ENCODE results near the gene SHISA4. TPM values are rescaled to one million over a fixed set of nuclear protein-coding genes. Genes with fewer than 3 reads are reported as not detected.

Gene SHISA4
- total RNA-seq, 1 donor from 2014 or later, result 1.4 TPM

DNA sequence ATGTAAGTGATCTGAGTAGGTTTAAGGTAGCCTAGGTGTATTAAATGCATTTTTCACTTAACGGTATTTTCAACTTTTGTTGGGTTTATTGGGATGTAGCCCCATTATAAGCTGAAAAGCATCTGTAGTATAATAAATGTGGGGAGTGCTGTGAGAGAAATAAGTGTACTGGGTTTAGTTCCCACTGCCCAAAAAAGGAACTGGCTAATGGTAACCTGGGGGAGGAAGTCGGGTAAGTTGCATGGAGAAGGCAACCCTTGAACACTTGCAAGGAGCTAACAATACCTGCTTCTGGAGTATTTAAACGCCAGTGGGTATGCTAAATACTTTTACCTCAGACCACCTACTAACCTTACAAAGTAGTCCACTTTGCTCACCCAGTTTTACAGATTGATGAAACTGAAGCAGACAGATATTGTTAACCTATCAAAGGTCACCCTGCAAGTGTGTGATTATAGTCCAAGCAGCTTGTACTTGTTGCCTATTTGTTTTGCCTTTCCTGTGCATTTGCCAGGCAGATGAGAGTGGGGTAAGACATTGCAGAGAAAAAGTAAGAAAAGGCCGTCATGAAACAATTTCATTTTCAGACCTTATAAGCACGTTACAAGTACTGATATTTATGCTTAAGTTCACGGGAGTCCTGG lies 7.6 kb upstream of the SHISA4 start:
- intact Hi-C loops (cut with micrococcal nuclease), result no loop called here

DNA sequence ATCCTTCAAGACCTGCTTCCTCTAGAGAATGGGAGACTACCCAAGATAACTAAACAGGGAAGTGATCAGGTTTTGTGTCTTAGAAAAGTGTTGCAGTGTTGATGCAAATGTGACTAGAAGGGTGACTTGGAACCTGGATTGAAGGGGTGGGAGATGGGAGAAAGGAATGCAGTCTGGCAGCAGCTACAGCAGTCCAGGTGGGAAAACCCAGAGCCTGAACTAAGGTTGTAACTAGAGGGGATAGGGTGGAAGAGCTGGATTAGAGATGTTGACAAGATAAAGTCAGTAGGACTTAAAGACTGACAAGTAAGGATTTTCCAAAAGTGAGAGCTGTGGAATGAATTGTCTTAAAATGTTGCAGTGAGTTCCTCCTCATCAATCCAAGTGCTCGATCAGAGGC lies 7.1 kb upstream of the SHISA4 start:
- intact Hi-C loops (cut with micrococcal nuclease), result no loop called here

DNA sequence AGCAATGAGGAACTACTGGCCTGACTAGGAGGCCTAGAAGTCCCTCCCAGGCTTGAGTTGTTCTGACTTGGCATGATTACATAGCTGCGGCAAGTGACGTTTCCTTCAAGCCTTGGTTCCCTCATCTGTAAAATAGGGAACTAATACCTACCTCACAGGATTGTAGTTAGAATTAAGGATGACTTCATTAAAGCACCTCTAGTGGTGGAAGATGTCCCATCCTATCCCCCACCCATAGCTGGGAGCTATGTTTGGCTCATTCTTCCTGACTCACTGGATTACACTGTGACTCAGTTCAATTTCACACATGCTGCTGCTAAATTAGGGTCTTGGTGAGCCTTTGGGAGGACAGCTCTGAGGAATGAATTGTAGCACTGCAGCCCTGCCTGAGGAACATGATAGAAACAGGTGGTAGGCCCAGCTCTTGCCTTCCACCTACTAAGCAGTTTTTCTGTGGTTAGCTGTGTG lies 6.0 kb upstream of the SHISA4 start:
- intact Hi-C loops (cut with micrococcal nuclease), result no loop called here

DNA sequence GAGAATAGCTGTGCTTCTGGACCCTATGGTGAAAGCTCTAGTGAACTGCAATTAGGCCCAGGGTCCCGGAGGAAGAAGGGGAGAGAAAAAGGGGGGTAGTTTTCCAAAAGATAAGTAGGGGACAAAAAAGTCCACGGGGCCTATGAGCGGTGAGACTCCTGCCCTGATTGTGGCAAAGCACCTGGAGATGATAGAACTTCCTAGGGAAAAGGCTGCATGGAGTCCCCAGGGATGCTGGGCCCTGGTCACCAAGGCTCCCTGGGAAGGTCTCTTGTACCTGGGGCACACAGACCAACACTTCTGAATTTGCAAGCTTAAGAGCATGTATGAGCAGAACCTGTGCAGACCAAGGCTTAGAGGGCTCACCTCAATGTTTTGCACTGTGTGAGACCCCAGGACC lies 5.4 kb upstream of the SHISA4 start:
- intact Hi-C loops (cut with micrococcal nuclease), result no loop called here

DNA sequence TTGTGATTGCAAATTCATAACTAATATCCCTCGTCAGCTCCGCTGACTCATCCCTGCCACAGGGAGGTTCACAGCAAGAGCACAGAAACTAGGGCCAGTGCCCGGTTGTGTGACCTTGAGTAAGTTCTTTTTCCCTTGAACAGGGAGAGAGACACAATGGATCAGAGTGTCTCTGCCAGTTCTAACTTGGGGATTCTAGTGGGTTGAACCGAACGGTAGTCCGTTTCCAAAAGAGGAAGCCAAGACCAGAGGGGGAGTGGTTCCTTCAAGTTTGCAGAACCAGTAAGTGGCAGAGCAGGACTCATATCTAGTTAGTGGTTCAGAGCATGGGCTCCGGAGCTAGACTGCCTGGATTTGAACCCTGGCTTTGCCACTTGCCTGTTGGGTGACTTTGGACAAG lies 4.9 kb upstream of the SHISA4 start:
- intact Hi-C loops (cut with micrococcal nuclease), result no loop called here

DNA sequence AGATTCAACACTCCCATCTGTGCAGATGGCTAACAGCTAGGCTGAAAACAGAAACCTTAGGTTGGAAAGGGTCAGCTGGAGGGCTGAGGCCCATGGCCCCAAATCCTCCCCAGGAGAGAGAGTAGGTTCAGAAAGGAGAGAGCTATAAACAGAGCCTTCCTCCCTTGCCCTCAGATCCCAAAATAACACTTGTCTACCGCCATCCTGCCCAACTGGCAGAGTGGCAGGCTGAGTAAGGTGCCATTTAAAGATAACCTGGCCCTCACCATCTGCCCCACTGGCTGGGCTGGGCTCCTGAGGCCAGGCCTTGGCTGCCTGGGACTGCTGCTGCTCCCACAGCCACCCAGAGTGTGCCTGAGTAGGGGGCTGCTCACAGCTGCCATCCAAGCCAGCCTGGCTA lies 4.3 kb upstream of the SHISA4 start:
- intact Hi-C loops (cut with micrococcal nuclease), result no loop called here

DNA sequence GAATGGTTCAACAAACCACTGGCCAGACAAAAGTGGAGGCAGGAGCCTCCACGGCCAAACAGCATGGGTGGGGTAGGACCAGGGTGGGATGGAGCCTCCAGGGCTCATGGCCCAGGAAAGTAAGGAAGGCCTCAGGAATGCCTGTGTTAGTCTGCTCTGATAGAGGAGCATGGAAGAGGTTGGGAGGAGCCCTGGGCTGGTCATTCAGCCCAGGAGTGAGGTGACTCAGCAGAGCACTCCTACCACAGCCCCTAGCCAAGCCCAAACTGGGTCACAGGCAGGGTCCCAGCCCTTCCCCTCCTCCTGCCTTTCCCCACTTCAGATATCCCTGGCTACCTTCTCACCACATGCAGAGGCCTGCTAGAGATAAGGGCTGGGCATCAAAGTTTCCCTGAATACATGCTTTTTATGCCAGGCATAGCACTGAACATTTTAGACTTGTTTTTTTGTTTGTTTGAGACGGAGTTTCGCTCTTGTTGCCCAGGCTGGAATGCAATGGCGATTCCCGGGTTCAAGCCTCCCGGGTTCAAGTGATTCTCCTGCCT lies 3.1 kb upstream of the SHISA4 start:
- intact Hi-C loops (cut with micrococcal nuclease), result no loop called here

DNA sequence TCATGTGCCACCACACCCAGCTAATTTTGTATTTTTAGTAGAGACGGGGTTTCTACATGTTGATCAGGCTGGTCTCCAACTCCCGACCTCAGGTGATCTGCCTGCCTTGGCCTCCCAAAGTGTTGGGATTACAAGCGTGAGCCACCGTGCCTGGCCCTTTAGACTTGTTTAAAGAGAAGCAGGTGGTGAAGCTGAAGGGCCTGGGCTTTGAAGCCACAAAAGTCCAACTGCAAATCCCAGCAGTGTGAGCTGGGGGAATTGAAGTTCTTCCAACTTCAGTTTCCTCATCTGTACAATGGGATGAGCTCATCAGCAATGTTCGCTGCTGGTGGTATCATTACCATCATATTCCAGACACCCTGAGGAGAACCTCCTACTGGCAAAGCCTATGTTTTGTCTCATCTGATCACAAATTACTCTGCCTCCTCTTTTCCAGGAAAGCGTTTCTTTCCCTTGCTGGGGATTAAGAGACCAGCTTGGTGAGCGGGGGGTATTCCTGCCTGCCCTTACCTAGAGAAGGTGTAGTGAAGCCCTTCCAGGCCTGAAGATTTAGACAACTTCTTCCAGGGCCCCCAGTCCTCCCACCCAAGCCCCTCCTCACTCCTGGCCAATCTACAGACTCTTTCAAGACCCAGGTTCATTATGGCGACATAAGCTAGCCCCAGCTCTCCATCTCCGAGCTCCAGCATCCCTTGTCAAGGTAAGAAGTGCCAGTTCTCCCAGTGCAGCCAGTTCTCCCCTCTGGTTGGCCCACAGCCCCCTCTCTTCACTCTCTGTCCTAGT lies 2.4 kb upstream of the SHISA4 start:
- intact Hi-C loops (cut with micrococcal nuclease), result no loop called here

DNA sequence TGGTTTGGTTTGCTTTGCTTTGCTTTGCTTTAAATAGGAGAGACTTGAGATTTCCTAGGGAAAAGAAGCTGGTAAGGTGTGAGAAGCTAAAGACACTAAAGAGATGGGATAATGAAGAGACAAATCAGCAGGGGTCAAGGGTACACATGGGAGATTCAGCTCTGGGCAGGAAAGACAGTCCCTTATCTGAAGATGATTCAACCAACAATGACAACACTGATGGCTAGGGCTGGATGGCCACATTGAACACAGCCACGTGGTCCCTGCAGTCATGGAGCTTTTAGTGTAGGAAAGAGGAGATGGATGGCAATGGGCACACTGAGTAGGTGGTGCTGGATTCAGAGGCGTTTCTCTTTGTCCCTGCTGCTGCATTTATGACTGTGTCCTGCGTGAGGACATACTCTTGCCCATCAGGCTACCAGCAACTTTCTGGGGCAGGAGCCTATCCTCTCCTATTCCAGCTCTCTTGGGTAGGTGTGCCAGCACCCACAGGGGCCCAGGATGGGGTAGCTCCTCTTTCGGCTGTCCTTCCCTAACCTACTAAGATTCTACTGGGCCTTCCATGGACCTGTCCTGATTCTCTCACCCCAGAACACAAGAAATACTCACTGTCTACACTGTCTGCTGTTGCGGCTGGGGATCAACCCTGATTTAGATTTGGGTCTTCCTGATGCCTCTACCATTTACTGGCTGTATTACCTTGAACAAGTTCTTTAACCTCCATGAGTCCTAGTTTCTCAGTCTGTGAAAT lies 1.4 kb upstream of the SHISA4 start:
- intact Hi-C loops (cut with micrococcal nuclease), result no loop called here

DNA sequence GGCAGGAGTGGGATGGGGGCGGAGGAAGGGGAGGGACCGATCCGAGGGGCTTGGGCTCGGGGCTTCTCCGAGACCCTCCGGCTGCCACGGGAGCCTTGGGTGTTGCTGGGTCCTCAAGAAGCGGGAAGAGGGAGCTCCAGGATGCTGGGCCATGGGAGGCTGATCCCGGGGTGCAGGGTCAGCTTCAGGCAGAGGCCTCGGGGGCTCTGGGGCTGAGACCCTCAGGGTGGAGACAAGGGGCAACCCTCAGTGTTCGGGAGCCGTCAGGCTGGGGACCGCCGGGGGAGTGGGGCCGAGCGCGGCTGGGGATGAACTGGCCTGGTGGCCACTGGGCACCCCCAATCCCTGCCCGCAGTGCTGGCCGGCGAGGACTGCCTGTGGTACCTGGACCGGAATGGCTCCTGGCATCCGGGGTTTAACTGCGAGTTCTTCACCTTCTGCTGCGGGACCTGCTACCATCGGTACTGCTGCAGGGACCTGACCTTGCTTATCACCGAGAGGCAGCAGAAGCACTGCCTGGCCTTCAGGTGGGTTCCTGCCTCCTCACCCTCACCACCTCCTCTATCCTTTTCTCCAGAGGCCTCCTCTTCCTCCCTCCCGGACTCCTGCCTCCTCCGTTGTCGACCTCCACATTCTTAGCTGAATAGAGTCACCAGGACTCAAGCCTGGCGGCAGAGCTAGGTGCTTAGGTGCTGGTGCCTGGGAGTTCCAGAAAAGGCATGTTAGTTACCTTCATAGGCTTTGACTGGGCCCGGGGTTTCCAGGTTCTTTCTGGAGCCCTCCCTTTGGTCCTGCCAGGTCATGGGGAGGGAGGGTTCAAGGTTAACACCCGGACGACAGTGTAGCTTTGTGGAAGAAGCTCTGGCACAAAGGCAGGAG lies 631 bp downstream of the SHISA4 start:
- intact Hi-C loops (cut with micrococcal nuclease), result no loop called here

DNA sequence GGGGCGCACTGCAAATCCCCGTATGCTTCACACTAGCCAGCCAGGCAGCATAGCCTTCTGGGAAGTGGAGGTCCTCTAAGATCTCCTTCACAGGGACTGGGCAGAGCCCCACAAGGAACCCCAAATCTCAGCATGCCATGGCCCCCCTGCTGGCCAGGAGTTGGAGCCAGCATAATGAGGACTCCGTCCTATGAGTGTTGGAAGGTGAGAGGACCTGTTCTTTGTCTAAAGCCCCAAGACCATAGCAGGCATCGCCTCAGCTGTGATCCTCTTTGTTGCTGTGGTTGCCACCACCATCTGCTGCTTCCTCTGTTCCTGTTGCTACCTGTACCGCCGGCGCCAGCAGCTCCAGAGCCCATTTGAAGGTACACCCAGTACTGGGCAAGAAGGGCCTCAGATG lies 1.5 kb downstream of the SHISA4 start:
- intact Hi-C loops (cut with micrococcal nuclease), result no loop called here

DNA sequence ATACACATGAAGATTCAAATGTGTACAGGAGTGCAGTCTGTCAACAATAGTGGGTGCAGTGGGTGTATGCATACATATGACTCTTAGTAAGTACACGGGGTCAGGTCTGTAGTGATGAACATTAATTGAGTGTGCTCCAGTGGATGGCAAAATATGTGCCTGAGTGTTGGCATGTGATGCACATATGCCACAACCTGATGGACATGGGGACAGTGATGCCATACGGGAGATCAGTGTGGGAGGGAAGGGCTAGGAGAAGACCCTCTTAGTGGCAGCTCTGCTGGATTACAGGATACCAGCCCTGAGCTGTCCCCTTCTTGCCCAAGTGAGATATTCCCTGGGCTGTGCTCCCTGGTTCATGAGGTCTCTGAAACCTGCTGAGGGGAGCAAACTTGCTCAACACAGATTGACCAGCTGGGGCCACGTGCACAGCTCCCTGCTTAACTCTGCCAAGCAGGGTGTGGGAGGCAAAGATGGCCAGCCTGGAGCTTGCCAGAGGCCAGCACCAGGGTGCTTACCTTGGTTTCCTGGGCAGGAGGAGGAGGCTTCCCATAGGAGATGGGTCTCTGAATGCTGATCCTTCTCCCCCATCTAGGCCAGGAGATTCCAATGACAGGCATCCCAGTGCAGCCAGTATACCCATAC lies 2.2 kb downstream of the SHISA4 start:
- intact Hi-C loops (cut with micrococcal nuclease), result no loop called here

DNA sequence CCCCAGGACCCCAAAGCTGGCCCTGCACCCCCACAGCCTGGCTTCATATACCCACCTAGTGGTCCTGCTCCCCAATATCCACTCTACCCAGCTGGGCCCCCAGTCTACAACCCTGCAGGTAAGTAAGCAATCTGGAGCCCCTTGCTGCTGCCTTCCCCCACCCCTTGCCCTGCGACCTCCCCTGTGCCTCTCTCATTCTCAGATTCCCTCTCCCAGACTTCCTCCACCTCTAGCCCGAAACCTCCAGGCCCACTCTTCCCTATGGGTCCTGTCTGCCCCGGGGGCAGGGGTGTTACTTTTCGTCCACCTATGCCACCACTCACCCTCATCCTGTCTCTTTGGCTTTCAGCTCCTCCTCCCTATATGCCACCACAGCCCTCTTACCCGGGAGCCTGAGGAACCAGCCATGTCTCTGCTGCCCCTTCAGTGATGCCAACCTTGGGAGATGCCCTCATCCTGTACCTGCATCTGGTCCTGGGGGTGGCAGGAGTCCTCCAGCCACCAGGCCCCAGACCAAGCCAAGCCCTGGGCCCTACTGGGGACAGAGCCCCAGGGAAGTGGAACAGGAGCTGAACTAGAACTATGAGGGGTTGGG lies 2.9 kb downstream of the SHISA4 start:
- intact Hi-C loops (cut with micrococcal nuclease), result no loop called here

DNA sequence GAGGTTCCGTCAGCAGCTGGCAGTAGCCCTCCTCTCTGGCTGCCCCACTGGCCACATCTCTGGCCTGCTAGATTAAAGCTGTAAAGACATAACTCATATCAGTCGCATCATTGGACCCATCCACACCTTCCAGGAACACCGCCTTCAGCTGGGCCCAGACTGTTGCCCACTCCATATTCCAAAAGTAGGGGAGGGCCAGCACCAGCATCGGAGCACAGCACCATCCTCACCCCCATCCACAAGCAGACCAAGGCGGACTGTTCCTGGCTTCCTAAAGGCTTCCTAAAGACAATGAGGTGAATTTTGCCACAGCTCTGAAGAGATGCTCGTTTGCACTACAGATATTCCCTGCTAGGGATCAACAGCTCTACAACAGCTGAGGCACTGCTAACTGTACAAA lies 3.5 kb downstream of the SHISA4 start:
- intact Hi-C loops (cut with micrococcal nuclease), result no loop called here

DNA sequence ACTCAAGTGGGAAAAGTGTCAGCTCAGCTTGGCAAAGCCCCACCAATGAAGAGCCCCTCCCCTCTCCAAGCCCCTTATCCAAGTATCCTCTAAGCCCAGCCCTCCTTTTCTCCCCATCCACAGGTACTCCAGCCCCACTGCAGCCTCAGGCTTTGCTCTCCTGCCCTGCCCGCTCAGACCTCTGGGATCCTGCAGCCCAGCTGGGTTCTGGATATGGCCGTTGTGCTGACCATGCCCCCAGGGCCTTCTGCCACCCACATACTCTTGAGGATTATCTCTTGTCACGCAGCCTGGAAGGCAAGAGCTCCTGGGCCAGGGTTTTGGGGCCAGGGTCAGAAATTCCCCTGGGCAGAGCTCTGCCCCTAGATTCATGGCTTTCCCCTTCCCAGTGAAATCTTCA lies 4.7 kb downstream of the SHISA4 start:
- intact Hi-C loops (cut with micrococcal nuclease), result no loop called here

DNA sequence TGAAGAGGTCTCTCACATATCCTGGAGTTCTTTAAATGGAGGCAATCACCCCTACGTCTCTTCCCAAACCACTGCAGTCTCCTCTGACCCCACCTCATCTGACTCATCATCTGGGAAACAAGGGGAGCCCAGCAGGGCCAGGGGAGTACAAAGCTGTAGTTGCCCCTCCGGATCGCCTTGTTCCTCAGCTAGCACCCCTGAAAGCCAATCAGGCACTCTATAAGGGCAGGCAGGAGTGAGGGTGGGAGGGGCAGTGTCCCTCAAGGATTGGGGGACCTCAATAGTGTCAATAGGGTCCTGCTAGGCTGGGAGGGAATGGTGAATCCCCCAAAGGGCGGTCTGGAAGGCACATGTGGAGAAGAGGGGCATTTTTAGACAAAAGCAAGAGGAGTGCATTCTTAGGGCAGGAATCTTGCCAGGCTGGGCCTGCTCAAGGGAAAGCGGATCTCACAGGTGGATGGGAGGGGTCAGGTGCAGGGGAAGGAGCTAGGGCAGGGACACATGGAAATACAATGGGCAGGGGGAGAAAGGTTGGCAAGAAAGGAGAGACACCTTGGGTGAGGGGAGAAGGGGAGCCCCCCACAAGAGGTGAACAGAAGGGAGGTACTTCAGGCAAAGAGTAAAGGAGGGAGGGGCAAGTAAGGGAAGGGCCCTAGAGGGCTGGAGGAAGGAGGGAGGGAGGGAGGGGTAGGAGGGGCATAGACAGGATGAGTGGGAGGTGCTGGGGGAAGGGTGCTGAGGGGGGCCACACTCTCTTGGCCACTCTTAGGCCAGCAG lies 5.8 kb downstream of the SHISA4 start:
- intact Hi-C loops (cut with micrococcal nuclease), result no loop called here

DNA sequence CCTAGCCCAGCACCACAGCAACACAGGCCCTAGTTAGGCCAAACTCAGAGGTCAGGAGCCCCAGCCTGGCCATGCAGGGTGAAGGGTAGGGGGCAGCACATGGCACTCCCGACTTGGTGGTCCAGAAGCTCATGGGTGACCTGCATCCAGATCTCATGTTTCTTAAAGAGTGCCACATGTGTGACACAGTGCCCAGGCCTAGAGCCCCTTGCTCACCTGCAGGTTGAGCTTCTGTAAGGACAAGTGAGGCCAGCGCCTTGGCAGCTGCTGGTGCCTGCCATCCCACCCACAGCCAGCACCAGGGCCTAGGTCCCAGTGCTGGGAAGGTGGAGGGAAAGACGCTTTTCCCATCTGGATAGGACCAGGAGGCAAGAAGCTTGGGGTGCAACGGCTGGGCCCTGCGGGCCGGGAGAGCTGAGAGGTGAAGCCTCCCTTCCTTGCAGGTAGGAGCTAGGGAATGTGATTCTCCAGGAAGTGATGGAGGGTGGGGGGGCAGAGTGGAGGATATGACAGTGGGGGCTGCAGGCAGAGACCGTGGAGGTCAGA lies 6.5 kb downstream of the SHISA4 start:
- intact Hi-C loops (cut with micrococcal nuclease), result no loop called here

DNA sequence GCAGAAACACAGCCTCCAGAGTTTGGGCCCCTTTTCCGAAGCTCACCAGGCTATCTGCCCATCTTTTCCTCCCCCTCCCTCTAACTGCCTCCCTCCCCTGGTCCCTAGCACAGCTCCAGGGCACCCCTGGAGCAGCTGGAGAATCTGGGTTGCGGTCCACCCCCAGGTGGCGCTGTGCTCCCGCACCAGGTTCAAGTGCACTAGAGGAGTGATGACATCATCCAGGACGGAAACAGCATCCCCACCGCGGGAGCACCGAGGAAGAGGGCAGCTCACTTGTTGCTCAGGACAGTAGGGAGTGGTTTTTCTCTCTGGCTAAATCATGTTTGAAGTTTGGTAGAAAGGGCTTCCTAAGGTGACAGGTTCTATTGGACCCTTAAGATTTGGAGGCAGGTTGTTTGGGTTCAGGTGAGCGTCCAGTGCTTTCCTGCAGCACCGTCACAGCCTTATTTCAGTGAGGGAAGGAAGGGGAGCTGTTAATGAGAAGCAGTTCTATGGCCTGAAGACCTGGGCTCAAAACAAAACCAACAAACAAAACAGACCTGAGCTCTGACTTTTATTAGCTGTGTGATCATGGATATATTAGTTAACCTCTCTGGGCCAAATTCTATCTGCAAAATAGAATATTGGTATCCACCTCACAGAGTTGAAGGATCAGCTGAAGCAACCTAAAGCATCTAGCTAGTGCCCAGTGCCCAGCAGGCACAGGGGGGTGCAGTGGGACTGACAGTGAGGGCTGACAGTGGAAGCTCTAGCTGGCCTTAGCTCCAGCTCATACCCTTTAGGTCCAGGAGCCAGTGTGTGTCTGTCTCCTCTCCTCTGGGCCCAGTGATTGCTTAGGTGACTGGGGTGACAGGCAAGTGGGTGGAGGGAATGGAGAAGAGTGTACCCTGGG lies 7.5 kb downstream of the SHISA4 start:
- intact Hi-C loops (cut with micrococcal nuclease), result loop anchor here (1.0 to 2.0 kb wide), 3 partner anchors 59 to 239 kb away; partner anchors contain the start of gene TIMM17A

Measured in T-helper 2 cell treated with Interferon-gamma antibody and Interleukin-4, amounts not matched to agents 100 ng/mL and 5 ng/mL, for 36 hours (primary cell).